GM20000 (cell line): ENCODE data around the gene UGT1A9.

ENCODE experiments used
- DNase-seq: peaks from one replicate; pipeline ENCODE4 v3.0.0; 2012; ENCODE audit warnings: low spot score
- CTCF ChIP-seq: IDR thresholded peaks from 2 replicates; pipeline ENCODE4 v1.5.1; 2012; ENCODE audit warnings: mild to moderate bottlenecking, control low read depth; ENCODE audit errors: extremely low read depth, missing control alignments

UGT1A9 gene

GRCh38 chr2:233758141-233758540, 86.4 kb downstream of the UGT1A9 start:
- DNase-seq: no peak
- no peak for TF ChIP-seq CTCF

- no peak for TF ChIP-seq CTCF
- no peak for DNase-seq
Measured at GRCh38 chr2:233758849-233759248, 87.2 kb downstream of the UGT1A9 start.

- TF ChIP-seq CTCF: no peak
- DNase-seq: no peak
Measured at GRCh38 chr2:233760043-233760442, 88.3 kb downstream of the UGT1A9 start, which contains the start of gene UGT1A1. Gene UGT1A1, plus strand, starts transcription at chr2:233760270. Its CDS starts 18 bp downstream, at chr2:233760288.

GRCh38 chr2:233761040-233761769, 89.5 kb downstream of the UGT1A9 start:
- DNase-seq: no peak
- no peak for TF ChIP-seq CTCF

- DNase-seq: no peak
- TF ChIP-seq CTCF: no peak
Measured at GRCh38 chr2:233764264-233764663, 92.6 kb downstream of the UGT1A9 start.

GRCh38 chr2:233764761-233765160, 93.1 kb downstream of the UGT1A9 start:
- no peak for DNase-seq
- TF ChIP-seq CTCF: no peak

GRCh38 chr2:233766416-233766815, 94.7 kb downstream of the UGT1A9 start:
- TF ChIP-seq CTCF: no peak
- DNase-seq: no peak
